Ureter (tissue), 1 donor: ENCODE measurements around the gene ANKS1A. TPM values are rescaled to one million over a fixed set of nuclear protein-coding genes. Genes with fewer than 3 reads are reported as not detected.

Source experiments
- DNase-seq: peaks from one replicate; pipeline ENCODE4 v3.0.0-alpha.2; 2020; ENCODE audit warnings: low spot score
- total RNA-seq: library from RNA; stranded (reverse); gene quantifications from one replicate; pipeline ENCODE4 v1.2.4, GENCODE V29; 2023
- donor health status: DM: yes; HTN: yes; CAD: no.

The ANKS1A gene
- total RNA-seq, 1 donor from 2014 or later, result 36.0 TPM

DNA sequence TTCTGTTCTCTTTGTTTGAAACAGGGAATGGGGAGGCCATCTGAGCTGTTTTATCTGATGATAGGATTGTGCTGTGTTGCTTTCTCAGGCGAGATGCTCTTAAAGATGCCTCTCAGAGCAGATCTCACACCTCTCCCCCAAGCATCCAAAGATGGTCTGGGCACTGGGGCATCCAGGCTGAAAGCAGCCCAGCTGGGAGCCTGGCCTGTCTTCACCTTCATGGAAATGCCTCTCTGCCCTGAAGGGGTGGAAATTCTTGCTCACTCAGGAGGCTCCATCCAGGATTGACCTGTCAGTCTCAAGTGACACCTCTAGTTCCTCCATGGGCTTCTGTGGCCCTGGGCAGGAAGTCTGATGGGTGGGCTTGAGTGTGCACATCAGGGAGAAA, 165.7 kb downstream of the ANKS1A start:
- DNase-seq, result no peak

DNA sequence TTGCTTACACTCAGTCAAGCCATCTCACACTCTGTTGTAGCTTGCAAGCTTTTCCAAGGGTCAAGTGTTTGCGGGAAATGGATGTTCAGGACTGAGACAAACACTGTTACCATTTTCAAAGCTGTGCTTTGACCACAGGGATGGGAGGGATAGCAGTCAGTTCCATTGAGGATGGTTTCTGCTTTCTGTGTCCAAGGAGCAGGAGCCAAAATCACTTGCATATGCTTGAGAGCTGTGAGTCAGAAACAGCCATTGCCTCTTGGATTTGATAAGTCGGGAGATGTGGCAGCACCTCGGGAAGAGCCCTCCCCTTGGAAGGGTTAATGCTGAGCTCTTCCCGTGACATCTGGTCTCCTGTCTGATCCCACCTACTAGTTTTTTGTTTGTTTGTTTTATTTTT, 166.8 kb downstream of the ANKS1A start:
- DNase-seq, result no peak

DNA sequence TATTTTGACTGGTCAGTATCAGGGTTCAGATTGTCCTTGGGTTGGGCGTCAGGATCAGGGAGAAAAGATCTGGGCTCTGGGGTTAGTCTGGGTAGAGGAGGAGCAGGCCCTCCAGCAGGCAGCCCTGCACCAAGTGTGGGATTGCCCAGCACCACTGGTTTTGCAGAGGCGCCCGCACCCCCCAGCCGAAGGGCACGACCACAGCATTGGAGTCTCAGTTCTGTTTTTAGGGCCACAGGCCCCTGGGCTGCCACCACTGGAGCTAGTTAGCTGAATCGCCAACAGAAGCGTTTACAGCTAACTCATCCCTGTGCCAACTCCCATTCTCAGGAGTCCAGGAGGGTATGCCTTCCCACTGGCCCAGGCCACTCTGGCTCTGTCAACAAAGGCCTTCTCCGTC, 167.9 kb downstream of the ANKS1A start:
- DNase-seq, result no peak

DNA sequence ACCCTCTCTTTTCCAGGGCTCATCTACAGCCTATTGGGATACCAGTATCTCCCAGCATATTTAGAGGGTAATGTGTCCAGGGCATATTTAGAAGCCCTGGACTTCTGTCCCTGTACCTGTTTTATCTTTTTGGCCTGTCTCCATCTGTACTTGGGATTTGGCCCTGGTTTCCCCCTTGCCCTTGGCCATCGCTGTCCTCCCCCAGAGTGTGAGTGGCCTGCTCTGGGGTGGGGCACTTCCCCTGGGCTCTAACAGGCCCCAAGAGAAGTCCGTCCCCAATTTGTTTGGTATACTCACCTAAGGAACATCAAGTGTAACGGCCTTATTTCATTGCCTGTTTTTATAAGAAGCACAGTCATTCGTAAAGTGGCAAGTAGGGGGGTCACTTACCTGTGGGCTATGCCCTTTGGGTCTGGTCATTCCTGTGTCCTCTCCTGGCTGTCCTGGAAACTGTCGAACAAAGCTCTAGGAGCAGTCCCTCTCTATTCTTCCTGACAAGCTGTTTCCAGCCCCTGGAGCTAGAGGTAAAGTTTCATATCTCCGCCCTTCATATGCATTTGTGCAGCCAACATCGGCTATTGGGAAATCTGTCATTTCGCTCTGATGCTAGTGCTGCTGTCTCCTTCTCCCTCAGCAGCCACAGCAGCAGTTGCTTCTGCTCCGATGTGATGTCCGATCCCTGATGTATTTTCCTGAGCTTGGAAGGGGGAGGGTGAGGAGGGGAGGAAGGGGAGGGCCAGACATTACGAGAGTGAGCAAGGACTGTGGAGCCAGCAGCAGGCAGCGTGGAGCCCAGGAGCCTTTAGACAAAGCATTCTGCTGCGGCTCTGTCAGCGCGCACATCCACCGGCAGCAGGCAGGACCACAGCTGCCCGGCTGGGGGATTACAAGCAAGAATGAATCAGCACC, 168.6 kb downstream of the ANKS1A start:
- no peak for DNase-seq

DNA sequence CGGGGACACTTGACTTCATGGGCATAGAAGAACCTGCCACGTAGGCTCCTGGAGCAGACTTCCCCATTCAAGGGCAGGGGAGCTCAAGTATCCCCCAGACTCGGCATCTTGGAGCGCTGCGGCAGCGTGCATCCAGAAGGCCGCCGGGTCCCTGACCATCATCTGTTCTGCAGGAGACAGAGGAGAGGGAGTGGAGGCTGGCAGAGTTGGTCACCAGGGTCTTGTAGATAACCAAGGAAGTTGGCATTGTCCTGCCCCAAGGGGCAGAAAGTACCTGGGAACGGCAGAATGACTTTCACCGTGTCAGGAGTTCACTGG, 169.3 kb downstream of the ANKS1A start:
- no peak for DNase-seq

DNA sequence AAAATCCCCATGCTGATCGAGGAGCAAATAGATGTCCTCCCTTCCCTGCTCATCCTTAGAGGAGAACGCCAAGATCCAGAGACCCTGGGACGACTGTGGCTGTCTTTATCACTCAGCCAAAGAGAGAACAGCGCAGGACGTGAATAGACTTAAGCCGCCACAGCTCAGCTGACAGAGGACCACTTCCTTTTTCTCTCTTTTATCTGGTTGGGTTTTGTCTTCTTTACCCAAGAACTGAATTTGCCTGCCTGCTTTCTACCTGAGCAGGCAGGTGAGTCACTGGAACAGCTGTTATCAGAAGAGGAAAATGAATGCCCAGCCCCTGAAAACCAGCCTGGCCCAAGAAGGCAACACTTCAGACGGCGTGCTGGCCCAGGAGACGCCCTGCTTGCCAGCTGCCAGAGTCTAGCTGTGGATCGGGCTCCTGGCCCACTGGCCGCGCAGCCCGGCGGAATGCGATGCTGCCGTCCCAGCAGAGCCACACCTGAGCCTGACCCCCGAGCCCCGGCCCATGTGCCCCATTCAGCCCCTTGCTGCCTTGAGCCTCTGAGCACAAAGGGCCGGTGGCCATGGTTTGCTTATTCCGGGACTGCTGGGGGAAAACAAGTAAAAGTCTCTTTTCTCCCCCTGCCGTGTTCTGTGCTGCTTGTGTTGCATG, 169.9 kb downstream of the ANKS1A start:
- no peak for DNase-seq

DNA sequence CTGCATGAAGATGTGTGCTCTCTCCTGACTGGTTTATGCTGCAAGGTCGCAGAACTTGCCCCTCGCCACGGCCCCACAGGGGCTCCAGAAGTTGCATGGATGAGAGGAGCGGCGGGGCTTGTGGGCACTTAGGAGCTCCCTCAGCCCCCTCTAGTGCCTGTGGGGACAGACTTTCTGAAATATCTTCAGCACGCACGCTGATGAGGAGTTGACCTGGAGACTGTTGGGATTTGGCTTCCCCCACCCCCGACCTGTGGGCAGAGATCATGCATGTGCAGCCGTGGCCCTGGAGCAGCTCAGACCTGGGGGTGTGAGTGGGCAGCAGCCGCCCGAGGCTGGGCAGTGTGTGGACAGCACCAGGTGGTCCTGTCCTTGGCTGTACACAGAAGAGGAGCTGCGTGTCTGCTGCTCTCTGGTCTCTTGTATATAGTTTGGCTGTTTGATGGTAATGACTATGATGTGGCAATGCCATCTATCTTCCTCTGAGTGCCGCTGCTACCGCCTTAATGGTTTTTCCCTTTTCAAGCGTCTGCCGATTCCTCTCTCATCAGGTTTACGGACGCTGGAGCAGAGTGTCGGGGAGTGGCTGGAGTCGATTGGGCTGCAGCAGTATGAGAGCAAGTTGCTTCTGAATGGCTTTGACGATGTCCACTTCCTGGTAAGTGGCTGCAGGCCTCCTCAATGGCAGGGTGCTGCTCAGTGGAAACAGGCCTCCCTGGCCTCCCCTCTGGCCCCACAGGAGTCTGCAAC, 170.7 kb downstream of the ANKS1A start:
- DNase-seq, result no peak

DNA sequence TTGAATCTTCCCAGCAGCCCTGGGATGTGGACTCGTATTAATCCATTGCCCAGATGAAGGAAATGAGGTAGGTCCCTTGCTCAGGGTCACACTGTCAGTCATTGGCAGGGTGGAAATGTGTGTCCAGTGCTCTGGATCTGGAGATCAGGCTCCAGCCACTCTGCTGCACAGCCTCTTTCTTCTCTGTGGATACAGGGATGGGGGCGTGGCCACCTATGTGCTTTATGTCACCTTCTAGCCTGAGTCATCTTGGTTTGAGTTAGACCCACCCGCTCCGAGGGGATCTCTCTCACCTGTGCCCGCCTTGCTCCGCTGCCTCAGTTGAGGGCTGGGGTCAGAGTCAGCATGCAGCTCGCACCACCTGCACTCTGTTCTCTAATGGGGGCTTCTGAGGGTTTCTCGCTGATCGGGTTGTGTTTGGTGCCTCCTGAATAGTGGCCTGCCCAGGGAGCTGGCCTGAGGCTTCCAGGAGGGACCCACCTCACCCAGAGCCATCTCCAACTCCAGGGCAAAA, 172.1 kb downstream of the ANKS1A start:
- no peak for DNase-seq

DNA sequence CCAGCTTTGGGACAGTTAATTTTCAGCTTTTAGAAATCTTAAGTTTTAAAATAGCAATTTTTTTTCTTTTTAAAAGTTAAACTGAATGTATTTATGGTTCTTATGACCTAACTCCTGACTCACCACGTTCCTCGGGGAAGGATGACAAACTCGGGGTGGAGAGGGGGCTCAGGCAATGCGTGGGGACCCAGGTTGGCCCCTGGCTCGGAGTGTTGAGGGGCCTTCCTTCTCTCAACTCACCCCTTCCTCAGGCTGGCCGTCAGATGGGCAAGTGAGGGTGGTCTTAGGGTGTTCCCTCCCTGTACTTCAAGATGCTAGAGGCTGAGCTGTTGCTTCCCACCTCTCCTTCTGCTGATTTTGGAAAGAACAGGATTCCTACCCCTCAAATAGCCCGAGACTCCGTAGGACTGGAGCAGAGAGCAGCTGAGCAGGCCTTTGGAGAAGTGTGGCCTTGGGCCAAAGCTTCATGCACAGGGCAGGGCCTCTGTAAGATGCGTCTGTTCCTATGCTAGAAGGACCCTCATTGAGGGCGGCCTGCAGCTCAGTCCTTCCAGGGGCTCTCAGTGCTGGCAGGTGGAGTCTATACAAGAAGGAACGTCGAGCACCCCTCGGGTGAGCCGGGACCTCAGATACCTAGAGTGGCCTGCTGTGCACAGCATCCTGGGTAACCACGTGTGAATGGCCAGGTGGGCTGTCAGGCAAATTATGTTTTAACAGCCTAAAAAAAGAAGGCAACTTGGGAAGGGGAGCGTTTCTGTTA, 172.8 kb downstream of the ANKS1A start:
- DNase-seq, result no peak

DNA sequence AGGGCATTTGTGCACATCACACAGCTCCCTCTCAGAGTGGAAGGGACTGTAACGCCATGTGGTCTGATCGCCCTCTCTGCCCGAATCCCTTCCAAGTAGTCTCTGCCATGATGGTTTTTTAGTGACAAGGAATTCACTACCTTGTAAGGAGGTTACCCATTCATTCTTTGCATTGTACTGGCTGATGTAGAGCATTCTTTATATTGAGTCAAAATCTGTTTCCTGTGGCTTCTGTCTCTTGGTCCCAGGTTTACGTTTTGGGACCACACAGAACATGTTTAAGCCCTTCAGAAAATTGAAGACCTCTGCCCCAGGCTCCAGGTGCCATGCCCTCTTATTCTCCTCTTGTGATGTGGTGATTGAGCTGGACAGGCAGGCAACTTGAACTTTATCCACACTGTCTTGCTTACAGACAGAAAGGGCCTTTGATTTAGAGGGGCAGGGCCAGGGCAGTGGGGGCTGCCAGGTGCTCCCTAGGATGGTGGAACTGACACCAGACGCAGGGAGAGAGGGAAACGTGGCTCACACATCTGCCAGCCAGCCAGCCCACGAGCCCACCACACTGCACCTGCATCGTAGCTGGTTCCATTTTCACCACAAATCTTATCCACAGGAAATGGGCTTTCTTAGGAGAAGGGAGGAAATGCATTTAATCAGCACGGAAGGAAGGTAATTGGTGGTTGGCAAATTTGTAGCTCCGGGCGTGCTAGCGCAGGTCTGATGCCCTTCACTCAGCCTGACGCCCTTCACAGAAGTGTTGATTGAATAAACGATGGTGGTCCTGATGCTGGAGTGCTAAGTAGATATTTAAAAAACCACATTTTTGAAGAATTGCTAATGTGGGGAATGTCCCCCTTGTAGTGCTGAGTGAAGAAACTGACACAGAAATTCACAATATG, 173.9 kb downstream of the ANKS1A start:
- DNase-seq, result no peak

DNA sequence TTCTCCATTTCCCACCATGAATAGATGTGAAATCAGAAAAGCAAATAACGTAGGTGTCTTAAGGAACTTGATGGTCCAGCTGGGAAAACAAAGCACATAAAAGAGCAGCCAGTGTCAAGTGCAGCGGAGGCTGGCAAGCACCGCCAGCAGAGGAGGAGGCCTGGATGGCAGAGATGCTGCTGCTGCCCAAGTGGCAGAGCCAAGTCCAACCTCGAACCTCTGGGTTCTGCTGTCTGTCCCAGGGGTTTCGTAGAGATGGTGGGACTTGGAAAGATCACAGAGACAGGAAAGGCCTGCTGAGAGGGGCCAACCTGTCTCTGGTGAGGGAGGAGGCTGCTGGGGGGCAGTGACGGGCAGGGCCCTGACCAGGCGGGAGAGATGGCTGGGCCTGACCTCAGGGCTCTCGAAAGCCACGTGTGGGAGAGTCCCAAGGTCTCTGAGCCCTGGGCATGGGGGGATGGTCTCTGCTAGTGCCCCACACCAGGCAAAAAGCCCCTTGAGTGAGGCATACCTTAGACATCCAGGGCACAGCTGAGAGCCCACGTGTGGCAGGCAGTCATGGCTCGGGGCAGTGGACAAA, 174.7 kb downstream of the ANKS1A start:
- DNase-seq, result no peak

DNA sequence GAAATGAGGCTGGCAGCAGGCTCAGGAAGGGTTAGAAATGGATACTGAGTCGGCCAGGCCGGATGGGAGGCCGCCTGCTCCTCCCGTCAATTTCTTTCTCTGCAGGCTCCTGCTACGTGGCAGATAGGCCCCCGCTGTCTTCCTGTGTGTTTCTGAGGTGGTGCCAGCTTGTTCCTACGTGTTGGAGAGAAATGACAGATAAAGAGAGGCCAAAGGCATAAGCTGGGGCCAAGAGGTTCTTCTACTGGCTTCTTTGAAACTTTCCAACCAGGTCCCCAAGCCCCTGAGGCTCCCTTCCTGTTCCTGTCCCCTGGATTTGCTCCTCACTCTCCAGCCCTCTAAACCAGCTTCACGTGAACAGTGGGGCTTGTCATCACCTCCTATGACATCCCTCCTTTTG, 175.2 kb downstream of the ANKS1A start:
- no peak for DNase-seq

DNA sequence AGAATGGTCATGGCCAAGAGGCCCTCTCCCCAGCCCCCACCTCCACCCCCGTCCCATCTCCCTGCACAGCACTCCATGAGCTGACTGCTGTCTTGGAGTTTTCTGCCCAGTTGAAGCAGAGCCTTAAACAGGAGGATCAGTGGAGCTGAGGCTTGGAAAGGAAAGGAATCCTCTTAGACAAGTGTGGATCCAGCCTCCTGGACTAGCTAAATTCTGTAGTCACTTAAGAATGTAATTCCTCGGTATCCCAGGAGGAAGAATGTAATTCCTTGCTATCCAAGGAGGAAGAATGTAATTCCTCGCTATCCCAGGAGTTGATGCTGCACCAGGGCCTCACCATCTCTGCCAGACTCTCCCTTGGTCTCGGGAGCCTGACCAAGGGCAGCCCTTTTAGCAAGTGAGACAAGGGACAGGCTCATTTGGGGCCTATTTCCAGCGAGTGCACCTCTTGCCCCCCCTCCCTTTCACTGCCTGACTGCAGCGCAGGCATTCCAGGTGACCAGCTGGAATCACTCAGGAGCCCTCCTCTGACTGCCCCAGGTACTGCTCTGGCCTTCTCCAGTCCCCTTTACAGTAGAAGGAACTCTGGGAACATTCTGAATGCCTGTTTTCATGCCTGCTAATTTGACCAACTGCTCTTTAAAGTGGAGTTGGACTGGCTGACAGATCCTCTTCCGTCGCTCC, 175.8 kb downstream of the ANKS1A start:
- DNase-seq, result no peak

DNA sequence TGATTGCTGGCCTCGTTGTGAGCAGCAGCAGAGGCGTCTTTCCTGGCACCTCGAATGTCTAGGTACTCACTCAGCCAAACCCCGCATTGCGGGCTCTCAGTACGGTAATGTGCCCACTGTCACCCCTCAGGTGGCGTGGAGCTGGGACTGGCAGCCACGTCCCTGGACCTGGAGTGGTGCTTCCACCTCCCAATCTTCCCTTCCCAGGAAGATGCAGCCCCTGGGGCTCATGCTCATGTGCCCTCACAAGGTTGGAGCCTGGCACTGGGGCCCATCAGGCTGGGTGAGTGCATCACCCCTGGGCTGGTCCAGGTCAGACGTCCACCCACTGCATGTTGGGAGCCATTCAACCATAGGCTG, 176.4 kb downstream of the ANKS1A start:
- DNase-seq, result no peak

DNA sequence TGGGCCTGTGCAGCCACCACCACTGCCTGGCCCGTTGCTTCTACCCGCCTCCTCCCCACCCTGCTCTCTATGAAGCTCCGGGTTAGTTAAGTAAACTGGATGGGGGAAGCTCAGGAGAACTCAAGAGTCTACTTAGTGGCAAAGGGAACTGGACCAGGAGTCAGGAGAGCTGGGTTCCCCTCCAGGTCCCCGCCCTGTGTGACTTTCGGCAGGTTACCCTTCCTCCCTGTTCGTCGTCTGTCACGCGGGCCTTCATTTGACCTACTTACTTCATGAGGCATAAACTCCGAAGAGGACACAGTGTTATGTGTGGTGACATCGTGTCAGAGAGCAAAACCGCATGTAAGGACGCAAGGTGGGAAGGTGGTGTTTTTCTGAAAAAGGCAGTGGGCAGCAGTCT, 176.8 kb downstream of the ANKS1A start:
- DNase-seq, result no peak

DNA sequence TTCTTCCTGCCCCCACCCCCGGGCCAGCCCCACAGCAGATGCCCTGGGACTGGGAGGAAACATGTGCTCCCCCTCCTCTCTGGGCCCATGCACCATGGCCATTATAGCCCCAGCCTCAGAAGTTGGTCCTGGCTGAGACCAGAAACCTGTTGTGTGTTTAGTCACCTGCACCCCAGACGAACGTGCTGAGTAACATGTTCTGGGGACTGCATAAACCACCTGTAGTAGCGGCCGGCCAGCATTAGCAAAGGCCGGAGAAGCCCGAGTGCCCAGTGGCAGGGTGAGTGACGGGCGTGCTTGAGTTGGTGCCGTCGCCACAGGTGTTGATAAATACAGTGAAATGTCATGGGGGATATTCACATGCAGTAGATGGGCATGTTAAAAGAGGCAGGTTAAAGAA, 178.2 kb downstream of the ANKS1A start:
- DNase-seq, result no peak

DNA sequence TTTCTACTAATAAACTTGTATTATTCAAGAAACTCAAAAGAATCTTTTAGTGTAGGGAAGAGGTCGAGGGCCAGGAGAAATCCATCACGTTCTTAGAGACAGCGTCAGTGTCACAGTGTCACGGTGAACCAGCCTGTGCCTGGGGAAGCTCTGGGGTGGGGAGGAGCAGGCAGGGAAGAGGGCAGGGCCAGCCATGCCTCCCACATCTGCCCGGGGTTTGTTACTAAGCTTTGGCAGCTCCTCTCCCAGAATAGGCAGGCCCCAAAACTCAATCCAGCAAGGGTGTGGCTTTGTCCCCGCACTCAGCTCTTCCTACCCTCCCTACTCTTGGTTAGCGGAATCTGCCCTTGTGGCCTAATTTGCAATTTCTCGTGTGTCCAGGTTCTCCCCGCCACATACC, 179.2 kb downstream of the ANKS1A start:
- no peak for DNase-seq

DNA sequence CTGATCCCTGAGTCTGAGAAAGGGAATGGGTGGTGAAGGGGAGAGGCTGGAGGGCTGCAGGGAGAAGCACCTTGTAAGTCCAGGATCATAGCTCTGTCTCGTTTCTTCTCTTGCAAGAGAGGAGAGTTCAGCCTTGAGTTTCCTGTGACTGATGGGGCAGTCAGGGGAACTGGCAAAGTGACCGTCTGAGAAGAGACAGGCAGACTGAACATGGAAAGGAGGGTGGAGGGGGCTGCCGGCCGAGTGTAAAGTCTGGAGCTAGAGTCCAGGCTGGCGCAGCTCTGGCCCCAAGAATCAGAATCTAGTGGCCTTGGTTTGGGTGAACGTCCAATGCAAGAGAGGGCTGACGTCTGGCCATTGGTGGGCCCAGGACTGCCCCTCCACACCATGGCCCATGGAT, 179.6 kb downstream of the ANKS1A start:
- no peak for DNase-seq

DNA sequence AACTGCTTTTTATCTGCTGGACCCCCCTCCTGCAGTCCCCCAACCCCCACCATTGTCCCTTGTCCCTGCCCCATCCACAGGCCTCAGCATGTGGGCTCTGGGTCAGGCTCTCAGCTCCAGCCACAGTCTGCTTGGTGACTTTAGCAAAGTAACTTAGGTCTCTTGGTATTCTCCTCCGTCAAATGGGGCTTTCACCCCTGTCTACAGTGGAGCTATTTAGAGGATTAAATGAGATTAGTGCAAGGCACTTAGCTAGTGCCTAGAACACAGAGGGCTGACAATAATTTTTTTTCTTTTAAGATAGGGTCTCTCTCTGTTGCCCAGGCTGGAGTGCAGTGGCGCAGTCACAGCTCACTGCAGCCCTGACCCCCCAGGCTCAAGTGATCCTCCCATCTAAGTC, 180.2 kb downstream of the ANKS1A start:
- no peak for DNase-seq

DNA sequence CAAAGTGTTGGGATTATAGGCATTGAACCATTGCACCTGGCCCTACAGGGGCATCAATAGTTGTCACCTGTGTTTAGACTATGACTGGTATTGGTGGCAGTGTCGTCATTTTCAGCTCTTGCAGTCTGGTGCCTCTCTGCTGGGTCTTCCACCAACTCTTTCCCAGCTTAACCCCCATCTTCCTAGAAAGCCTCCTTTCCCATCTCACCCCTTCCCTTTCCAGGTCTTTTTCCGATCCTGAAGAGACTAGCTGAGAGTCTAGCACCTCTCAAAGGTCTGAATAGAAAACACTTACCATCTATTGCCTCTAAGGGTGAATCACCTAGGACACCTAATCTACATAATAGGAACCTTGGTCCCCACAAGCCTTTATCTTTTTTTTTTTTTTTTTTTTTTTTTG, 181.1 kb downstream of the ANKS1A start:
- no peak for DNase-seq
